Mesothelial cell of epicardium (in vitro differentiated cells): ENCODE results near the gene SNCA. TPM values are rescaled to one million over a fixed set of nuclear protein-coding genes. Genes with fewer than 3 reads are reported as not detected.
A peak's percentile ranks its signal among the peaks of the same experiment; 100 is the strongest.

ENCODE experiments used
- DNase-seq, 2 experiments: peaks; one replicate each; pipeline ENCODE4 v3.0.0; 2021; ENCODE audit warnings: low spot score in 2 of 2; ENCODE audit not compliant: unreplicated experiment in 2 of 2
- H3K27ac Mint-ChIP-seq: 2 replicates; pipeline ENCODE4 v1.8.0; 2021; ENCODE audit warnings: mixed read lengths
- H3K27me3 Mint-ChIP-seq: 2 replicates; pipeline ENCODE4 v1.8.0; 2021; ENCODE audit warnings: low read depth, mixed read lengths
- H3K36me3 Mint-ChIP-seq: 2 replicates; pipeline ENCODE4 v1.8.0; 2021; ENCODE audit warnings: mixed read lengths
- H3K4me1 Mint-ChIP-seq: 2 replicates; pipeline ENCODE4 v1.8.0; 2021; ENCODE audit warnings: mixed read lengths
- H3K4me3 Mint-ChIP-seq: 2 replicates; pipeline ENCODE4 v1.8.0; 2021; ENCODE audit warnings: mild to moderate bottlenecking, moderate library complexity, mixed read lengths
- H3K9me3 Mint-ChIP-seq: 2 replicates; pipeline ENCODE4 v1.8.0; 2021; ENCODE audit warnings: mixed read lengths
- total RNA-seq: library from RNA; stranded (reverse); gene quantifications from 3 replicates; pipeline ENCODE4 v1.2.1, GENCODE V29; 2021
- TF ChIP-seq, protein P1 (sequence below): fragments of 200-600 bp; sonication (generic); IDR thresholded peaks from one replicate; pipeline ENCODE4 v1.5.0; 2021; ENCODE audit warnings: antibody characterized with exemption; ENCODE audit not compliant: unreplicated experiment

Gene SNCA
- total RNA-seq, 1 donor from 2014 or later = 14.8 TPM

DNA sequence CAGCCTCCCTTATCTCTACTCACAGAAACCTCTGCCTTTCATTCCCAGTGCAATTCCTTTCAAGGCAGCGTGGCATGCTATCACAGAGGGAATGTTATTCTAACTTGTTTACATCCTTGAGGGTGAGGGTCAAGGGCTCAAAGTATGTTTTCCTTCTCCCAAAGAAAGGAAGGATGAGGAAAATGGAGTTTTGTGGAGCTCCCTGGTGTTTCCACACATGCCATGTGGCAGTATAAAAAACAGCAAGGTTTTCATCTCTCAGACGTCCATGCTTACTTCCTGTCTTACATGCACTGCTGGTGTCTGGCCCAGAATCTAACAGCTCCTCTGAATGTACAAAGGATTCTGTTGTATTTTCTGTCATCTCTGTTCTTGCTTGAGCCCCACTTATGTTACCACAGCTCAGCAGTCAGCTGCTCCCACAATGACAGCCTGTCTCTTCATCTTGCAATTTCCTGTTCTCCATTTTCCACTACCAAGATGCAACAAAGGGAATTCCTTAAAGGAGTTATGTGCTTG lies 128.0 kb downstream of the SNCA start:
- Mint-ChIP-seq H3K36me3 (no peaks in the 10 kb centered on the region), H3K4me1 (peaks cover 36% of the 10 kb centered on the region), H3K27ac (peak overlapping the region; percentile 72), H3K4me3 (no peak overlapping the region), H3K9me3 (no peaks in the 10 kb centered on the region), H3K27me3 (no peaks in the 10 kb centered on the region)
- DNase-seq = no peak
- TF ChIP-seq, protein P1, sequence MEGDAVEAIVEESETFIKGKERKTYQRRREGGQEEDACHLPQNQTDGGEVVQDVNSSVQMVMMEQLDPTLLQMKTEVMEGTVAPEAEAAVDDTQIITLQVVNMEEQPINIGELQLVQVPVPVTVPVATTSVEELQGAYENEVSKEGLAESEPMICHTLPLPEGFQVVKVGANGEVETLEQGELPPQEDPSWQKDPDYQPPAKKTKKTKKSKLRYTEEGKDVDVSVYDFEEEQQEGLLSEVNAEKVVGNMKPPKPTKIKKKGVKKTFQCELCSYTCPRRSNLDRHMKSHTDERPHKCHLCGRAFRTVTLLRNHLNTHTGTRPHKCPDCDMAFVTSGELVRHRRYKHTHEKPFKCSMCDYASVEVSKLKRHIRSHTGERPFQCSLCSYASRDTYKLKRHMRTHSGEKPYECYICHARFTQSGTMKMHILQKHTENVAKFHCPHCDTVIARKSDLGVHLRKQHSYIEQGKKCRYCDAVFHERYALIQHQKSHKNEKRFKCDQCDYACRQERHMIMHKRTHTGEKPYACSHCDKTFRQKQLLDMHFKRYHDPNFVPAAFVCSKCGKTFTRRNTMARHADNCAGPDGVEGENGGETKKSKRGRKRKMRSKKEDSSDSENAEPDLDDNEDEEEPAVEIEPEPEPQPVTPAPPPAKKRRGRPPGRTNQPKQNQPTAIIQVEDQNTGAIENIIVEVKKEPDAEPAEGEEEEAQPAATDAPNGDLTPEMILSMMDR = no peak

DNA sequence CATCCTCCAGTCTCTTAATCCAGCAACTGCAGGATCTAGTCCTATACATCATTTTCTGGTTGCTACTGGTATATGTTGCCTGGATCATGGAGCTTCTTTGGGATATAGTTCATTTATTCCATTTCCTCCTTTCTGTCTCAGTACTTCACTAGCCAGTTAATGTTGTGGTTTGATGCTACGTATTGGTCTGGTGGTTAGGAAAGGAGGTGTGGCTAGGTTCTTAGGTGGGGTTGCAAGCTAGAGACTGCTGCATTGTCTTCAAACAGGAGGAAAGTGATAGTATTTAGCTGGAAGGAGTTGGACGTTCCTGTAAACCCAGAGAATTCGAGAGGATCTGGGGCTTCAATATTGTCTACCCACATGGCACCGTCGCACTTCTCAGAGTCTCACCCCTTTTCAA lies 129.5 kb downstream of the SNCA start:
- Mint-ChIP-seq H3K4me3 (no peak overlapping the region), H3K36me3 (no peaks in the 10 kb centered on the region), H3K27me3 (no peaks in the 10 kb centered on the region), H3K27ac (no peak overlapping the region), H3K9me3 (no peaks in the 10 kb centered on the region), H3K4me1 (peaks cover 25% of the 10 kb centered on the region)
- no peak for DNase-seq
- TF ChIP-seq, protein P1 = no peak

DNA sequence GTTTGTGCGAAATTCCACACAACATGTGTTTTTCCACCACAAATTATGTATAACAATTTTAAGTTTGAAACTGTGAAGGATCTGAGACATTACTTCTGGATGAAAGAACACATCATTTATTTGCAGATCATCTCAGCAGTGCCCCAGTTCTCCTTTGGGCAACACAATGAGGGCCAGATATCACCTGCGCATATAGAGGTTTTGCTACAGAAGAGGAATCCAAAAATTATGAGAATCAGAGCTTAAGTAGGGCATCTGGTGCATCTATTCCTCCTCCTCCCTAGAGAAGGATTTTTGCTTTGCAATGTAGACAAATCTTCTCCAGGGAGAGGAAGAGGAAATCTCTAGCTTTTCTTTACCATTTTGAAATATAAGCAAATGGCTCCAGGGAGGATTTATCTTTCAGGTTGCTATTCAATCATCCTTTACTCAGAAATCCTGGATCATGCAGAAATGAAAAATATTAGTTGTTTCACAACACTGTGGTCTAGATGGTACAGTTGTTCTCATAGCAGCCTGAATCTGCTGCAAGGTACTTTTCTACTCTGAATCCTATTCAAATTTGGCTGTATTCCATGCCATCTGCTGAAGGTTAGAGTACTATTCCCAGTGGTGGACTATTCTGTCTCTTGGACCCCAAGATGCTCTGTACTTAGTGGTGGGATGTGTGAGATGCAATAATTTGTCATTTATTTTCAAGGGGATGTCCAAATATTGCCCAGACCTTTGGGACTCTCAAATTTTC lies 132.1 kb downstream of the SNCA start:
- Mint-ChIP-seq H3K36me3 (no peaks in the 10 kb centered on the region), H3K27me3 (no peaks in the 10 kb centered on the region), H3K4me3 (no peak overlapping the region), H3K9me3 (no peaks in the 10 kb centered on the region), H3K27ac (no peak overlapping the region), H3K4me1 (peaks cover 15% of the 10 kb centered on the region)
- TF ChIP-seq, protein P1 = no peak
- no peak for DNase-seq

DNA sequence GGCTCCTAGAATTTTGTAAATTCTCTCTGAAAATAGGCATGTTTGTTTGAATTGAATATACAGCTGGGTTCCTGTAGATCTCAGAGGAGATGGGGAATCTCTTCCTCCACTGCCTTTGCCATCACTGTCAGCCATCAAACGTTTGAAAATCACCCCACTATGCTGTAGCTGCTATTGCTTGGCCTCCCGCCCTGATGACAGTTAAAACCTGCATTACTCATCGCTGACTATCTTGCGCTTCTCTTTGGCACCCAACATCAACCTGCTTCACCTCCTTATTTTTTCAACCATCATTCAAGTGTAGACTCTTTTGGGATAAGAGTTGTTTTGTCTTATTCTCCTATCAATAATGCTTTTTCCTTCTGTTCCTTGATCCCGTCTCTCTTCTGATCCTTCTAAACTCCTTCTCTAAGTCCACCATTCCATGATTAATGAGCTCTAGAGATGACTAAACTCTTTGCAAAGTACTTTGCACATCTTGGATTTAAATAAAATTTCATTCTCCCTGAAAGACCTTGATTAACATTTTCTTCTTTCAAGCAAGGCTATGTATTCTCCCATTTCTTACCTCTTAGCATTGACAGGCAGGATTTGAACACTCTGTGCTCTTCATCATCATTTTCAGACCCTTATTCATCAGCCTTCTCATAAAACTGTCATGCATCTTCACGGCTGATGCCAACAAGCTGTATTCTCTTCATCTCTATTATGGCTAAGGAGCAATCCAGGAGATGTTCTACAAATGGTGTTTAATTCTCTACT lies 133.0 kb downstream of the SNCA start:
- H3K27ac Mint-ChIP-seq = no peak overlapping the region
- H3K4me3 Mint-ChIP-seq = no peak overlapping the region
- H3K9me3 Mint-ChIP-seq = no peaks in the 10 kb centered on the region
- H3K27me3 Mint-ChIP-seq = no peaks in the 10 kb centered on the region
- H3K4me1 Mint-ChIP-seq = peaks cover 11% of the 10 kb centered on the region
- H3K36me3 Mint-ChIP-seq = no peaks in the 10 kb centered on the region
- TF ChIP-seq, protein P1 = no peak
- no peak for DNase-seq

DNA sequence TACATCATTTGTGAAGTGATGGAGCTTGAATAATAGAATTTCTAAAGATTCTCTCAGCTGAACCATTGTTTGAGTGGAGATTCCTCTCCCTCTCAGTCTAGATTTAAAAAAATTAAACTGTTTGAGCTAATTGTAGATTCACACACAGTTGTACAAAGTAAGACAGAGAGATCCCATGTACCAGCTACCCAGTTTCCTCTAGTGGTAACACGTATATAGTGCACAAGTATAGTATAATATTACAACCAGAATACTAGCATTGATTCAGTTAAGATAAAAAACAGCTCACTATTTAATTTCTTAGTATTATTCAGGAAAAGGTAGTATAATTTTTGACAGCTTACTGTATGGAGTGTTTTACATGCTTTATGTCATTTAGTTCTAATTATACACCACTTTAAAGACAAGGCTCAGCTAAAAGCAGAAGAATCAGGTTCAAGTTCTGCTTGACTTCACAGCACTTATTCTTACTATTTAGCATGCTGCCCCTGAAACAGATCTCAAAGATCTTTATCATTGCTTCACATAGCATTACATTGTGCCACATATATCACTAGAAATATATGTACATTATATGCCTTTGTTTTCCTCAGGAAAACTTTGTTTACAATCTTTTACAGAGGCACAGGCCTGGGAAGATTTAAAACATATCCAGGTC lies 136.1 kb downstream of the SNCA start:
- no peak overlapping the region for H3K27ac Mint-ChIP-seq
- peaks cover 4% of the 10 kb centered on the region for H3K4me1 Mint-ChIP-seq
- no peak overlapping the region for H3K4me3 Mint-ChIP-seq
- H3K27me3 Mint-ChIP-seq = no peaks in the 10 kb centered on the region
- H3K36me3 Mint-ChIP-seq = no peaks in the 10 kb centered on the region
- TF ChIP-seq, protein P1 = no peak
- no peak for DNase-seq
- H3K9me3 Mint-ChIP-seq = no peaks in the 10 kb centered on the region
